HEK293T (cell line): ENCODE data around the gene CCDC92B.

ENCODE experiments used
- CTCF ChIA-PET: fragments of 350-600 bp; formaldehyde crosslinking; extraction: SDS; loops from one replicate; lab custom pipeline; 2021; ENCODE audit warnings: antibody characterized with exemption, inconsistent platforms; lab: Yijun Ruan, JAX
- POLR2A ChIA-PET: fragments of 350-600 bp; formaldehyde crosslinking; extraction: SDS; loops from one replicate; lab custom pipeline; 2020; ENCODE audit warnings: antibody characterized with exemption, inconsistent platforms; lab: Yijun Ruan, JAX
- DNase-seq: peaks from one replicate; pipeline ENCODE4 v3.0.0; 2012; ENCODE audit warnings: mixed read lengths; ENCODE audit errors: extremely low spot score
- ARNT ChIP-seq: fragments of 450-650 bp; IDR thresholded peaks from 2 replicates; pipeline ENCODE4 v1.6.1; 2017; ENCODE audit warnings: mild to moderate bottlenecking
- BHLHE40 ChIP-seq: fragments of 450-650 bp; IDR thresholded peaks from 2 replicates; pipeline ENCODE4 v1.6.1; 2016; ENCODE audit warnings: mild to moderate bottlenecking, moderate library complexity, borderline replicate concordance
- CTBP1 ChIP-seq: fragments of 450-650 bp; IDR thresholded peaks from 2 replicates; pipeline ENCODE4 v1.6.1; 2016; ENCODE audit warnings: borderline replicate concordance
- ELF4 ChIP-seq: fragments of 450-650 bp; IDR thresholded peaks from 2 replicates; pipeline ENCODE4 v1.6.1; 2017; ENCODE audit warnings: antibody characterized with exemption
- FOXA1 ChIP-seq: fragments of 450-650 bp; IDR thresholded peaks from 2 replicates; pipeline ENCODE4 v1.6.1; 2016; ENCODE audit warnings: mild to moderate bottlenecking
- FOXK2 ChIP-seq: fragments of 450-650 bp; IDR thresholded peaks from 2 replicates; pipeline ENCODE4 v1.6.1; 2016; ENCODE audit warnings: mild to moderate bottlenecking
- FOXM1 ChIP-seq: fragments of 450-650 bp; IDR thresholded peaks from 2 replicates; pipeline ENCODE4 v1.6.1; 2017; ENCODE audit warnings: mild to moderate bottlenecking, borderline replicate concordance
- HDGF ChIP-seq: fragments of 450-650 bp; IDR thresholded peaks from 2 replicates; pipeline ENCODE4 v1.6.1; 2017; ENCODE audit warnings: antibody characterized with exemption, borderline replicate concordance
- L3MBTL2 ChIP-seq: fragments of 450-650 bp; conservative IDR thresholded peaks from 2 replicates; pipeline ENCODE4 v1.6.1; 2016; ENCODE audit warnings: mild to moderate bottlenecking
- LEF1 ChIP-seq: fragments of 450-650 bp; IDR thresholded peaks from 2 replicates; pipeline ENCODE4 v1.6.1; 2017; ENCODE audit warnings: mild to moderate bottlenecking, borderline replicate concordance
- NFRKB ChIP-seq: fragments of 450-650 bp; IDR thresholded peaks from 2 replicates; pipeline ENCODE4 v1.6.1; 2016; ENCODE audit warnings: mild to moderate bottlenecking, moderate library complexity
- PKNOX1 ChIP-seq: fragments of 450-650 bp; IDR thresholded peaks from 2 replicates; pipeline ENCODE4 v1.6.1; 2016
- SP1 ChIP-seq: fragments of 450-650 bp; IDR thresholded peaks from 2 replicates; pipeline ENCODE4 v1.6.1; 2017
- SUZ12 ChIP-seq: fragments of 450-650 bp; IDR thresholded peaks from 2 replicates; pipeline ENCODE4 v1.6.1; 2016; ENCODE audit warnings: mild to moderate bottlenecking
- TARDBP ChIP-seq: fragments of 450-650 bp; IDR thresholded peaks from 2 replicates; pipeline ENCODE4 v1.6.1; 2016
- ZNF384 ChIP-seq: fragments of 450-650 bp; IDR thresholded peaks from 2 replicates; pipeline ENCODE4 v1.6.1; 2016

The CCDC92B gene

GRCh38 chr17:2749058-2749783, at the start of gene CCDC92B:
Gene CCDC92B, minus strand, starts transcription at chr17:2749652. Its CDS starts 14,507 bp downstream, at chr17:2735145.
- POLR2A ChIA-PET: no interaction called here
- TF ChIP-seq HDGF (no peak), NFRKB (no peak), FOXK2 (no peak), SP1 (no peak)

DNA sequence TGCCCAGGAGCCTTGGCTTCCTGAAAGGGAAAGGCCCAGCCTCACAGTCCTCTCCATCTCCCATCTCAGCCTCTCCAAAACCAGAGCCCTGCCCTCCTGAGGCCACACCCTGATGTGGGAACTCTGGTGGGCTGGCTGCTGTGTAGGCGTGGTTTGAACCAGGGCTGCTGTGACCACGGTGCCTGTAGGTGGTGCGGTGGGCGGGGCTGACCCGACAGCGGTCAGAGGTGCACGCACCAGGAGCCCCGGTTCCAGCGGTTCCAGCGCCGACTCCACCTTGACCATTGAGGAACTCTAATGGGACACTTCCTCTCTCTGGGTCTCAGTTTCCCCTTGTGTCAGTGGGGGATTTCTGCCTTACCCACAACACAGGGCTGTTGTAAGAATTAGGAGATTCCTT, 49.2 kb upstream of the CCDC92B start:
- DNase-seq: no peak
- ChIA-PET POLR2A (no interaction called here), CTCF (no interaction called here)
- TF ChIP-seq NFRKB: no peak
- no peak for TF ChIP-seq ZNF384

More at GRCh38 chr17:2749058-2749783, at the start of gene CCDC92B:
- CTCF ChIA-PET: no interaction called here
- DNase-seq: peak; percentile 33

- DNase-seq: no peak
- ChIA-PET POLR2A (no interaction called here), CTCF (interaction anchor here (0.7 kb wide), 1 partner anchor 12 kb away, joined by 4 read pairs; no protein-coding TSS in a partner anchor)
- TF ChIP-seq SP1: no peak
- no peak for TF ChIP-seq LEF1
- no peak for TF ChIP-seq FOXK2
- TF ChIP-seq HDGF: no peak
- TF ChIP-seq TARDBP: no peak
- no peak for TF ChIP-seq BHLHE40
- TF ChIP-seq L3MBTL2: no peak
- TF ChIP-seq FOXM1: no peak
- TF ChIP-seq FOXA1: no peak
- no peak for TF ChIP-seq ARNT
- no peak for TF ChIP-seq ZNF384
Observed at GRCh38 chr17:2798188-2798587, 48.7 kb upstream of the CCDC92B start.

- TF ChIP-seq FOXM1: no peak
- no peak for TF ChIP-seq BHLHE40
- no peak for TF ChIP-seq SUZ12
- TF ChIP-seq NFRKB: no peak
- no peak for TF ChIP-seq TARDBP
- no peak for TF ChIP-seq HDGF
- no peak for TF ChIP-seq ARNT
- TF ChIP-seq ELF4: no peak
- TF ChIP-seq PKNOX1: no peak
- no peak for TF ChIP-seq L3MBTL2
- no peak for TF ChIP-seq LEF1
- no peak for TF ChIP-seq CTBP1
- TF ChIP-seq SP1: no peak
- no peak for TF ChIP-seq FOXA1
- no peak for TF ChIP-seq FOXK2
- no peak for TF ChIP-seq ZNF384
- ChIA-PET POLR2A (no interaction called here), CTCF (interaction anchor here (0.7 kb wide), 1 partner anchor 11 kb away, joined by 4 read pairs; no protein-coding TSS in a partner anchor)
- no peak for DNase-seq
Observed at GRCh38 chr17:2797637-2798036, 48.2 kb upstream of the CCDC92B start.

DNA sequence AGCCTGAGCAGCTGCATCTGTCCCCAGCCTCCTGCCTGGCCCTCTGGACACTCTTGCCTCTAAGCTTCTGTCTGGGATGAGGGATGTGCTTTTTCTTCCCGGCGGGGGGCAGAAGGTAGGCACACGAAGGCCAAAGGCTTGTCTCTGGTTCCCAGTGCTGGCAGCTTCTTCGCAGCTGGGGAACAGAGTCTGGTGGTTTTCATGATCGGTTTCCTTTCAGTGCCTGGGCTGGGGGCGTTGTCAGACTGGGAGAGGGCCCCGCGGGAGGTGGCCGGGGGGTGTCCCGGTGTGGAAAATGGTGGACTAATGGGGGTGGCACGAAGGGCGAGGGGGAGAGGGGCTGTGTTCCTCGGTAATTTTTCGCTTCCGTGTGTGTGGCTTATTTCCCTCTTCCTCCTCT, 47.8 kb upstream of the CCDC92B start:
- no peak for TF ChIP-seq ARNT
- no peak for TF ChIP-seq SP1
- TF ChIP-seq FOXA1: no peak
- TF ChIP-seq TARDBP: no peak
- CTCF ChIA-PET: interaction anchor here (0.7 kb wide), 1 partner anchor 11 kb away, joined by 4 read pairs; no protein-coding TSS in a partner anchor
- POLR2A ChIA-PET: no interaction called here
- DNase-seq: no peak

DNA sequence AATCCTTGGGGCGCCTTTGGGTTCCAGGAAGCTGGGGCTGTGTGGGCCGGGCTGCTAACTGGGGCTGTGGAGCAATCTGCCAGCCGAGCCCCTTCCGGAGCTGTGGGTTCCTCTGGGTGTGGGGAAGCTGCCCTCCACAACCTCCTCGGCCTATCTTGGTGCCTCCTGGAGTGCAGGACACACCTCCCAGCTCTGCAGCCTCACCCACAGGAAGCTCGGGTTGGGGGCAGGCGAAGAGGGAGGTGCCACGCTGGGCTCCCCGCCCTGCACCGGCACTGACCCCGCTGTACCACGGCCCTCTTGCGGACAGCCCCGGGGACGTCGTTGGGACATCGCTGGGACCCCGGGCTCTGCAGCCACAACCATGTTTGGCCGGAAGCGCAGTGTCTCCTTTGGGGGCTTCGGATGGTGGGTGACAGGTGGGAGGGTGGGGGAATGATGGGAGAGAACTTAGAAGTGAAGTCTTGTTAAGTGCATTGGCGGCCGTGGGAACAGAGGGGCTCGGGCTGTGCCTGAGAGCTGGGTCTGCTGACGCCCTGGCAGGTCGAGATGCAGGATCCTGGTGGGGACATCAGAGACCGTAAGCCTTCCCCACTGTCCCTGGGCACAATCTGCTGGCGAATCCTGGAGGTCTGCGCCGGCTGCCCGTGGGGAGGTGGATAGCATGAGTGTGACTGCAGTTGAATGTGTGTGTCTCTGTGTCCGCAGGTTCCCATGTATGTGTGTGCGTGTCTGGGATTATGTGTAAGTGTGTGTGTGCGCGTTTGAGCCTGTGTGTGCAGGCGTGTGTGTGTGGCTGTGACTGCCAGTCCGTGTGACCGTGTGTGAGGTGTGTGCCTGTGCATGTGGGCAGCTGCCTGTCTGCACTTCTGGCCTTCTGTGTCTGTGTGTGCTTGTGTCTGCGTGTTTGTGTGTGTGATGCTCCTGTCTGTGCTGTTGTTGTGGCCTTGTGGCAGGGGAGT, 47.0 kb upstream of the CCDC92B start, which contains the start of gene RAP1GAP2:
TSS of gene RAP1GAP2 (plus strand) at position 275 of the 962 bp plus-strand sequence. CDS start at position 365, 90 bp downstream.
- no peak for DNase-seq
- POLR2A ChIA-PET: no interaction called here
- TF ChIP-seq FOXA1: no peak
- TF ChIP-seq FOXK2: no peak
- TF ChIP-seq SUZ12: no peak
- no peak for TF ChIP-seq PKNOX1
- no peak for TF ChIP-seq ELF4
- TF ChIP-seq ZNF384: no peak
- no peak for TF ChIP-seq BHLHE40
- CTCF ChIA-PET: no interaction called here

GRCh38 chr17:2795441-2796163, 46.1 kb upstream of the CCDC92B start:
- CTCF ChIA-PET: no interaction called here
- POLR2A ChIA-PET: no interaction called here
- no peak for TF ChIP-seq ZNF384
- TF ChIP-seq LEF1: no peak

More at GRCh38 chr17:2795441-2796163, 46.1 kb upstream of the CCDC92B start:
- no peak for DNase-seq
